ENCODE data around the gene DUSP6. TPM values are rescaled to one million over a fixed set of nuclear protein-coding genes. Genes with fewer than 3 reads are reported as not detected.

The DUSP6 gene
- total and polyA plus RNA-seq, 2 of the 13 experiments (the other 11 are each of a cell fraction or from before 2014, with no cell fraction given), result 40.9 to 161 TPM

GRCh38 chr12:89348894-89349699, 3.2 kb downstream of the DUSP6 start (continued):
- TF ChIP-seq, protein P1, sequence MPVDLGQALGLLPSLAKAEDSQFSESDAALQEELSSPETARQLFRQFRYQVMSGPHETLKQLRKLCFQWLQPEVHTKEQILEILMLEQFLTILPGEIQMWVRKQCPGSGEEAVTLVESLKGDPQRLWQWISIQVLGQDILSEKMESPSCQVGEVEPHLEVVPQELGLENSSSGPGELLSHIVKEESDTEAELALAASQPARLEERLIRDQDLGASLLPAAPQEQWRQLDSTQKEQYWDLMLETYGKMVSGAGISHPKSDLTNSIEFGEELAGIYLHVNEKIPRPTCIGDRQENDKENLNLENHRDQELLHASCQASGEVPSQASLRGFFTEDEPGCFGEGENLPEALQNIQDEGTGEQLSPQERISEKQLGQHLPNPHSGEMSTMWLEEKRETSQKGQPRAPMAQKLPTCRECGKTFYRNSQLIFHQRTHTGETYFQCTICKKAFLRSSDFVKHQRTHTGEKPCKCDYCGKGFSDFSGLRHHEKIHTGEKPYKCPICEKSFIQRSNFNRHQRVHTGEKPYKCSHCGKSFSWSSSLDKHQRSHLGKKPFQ (CRISPR knock-in tag; IDR thresholded peaks at IDR 0.05; ENCODE audit: insufficient replicate concordance), result no peak
- no peak for TF ChIP-seq ZMAT3 (CRISPR knock-in tag; conservative IDR thresholded peaks at IDR 0.05)
- no peak for TF ChIP-seq RELA (CRISPR knock-in tag; IDR thresholded peaks at IDR 0.05)
- TF ChIP-seq BHLHE40 (IDR thresholded peaks at IDR 0.05; ENCODE audit: low read length), result no peak
- no peak for TF ChIP-seq KAT2B (IDR thresholded peaks at IDR 0.05; ENCODE audit: borderline replicate concordance, low read depth, low read length)
- 0 out of 2 replicates have a peak, but pooled peaks have one; percentile 24 for TF ChIP-seq TARDBP (CRISPR knock-in tag; IDR thresholded peaks at IDR 0.05)
- no peak for TF ChIP-seq RAD21 (CRISPR knock-in tag; IDR thresholded peaks at IDR 0.05)
- peak; percentile 58; the same call in 1 of the 2 replicates for TF ChIP-seq ZNF264 (CRISPR knock-in tag; IDR thresholded peaks at IDR 0.05)
- TF ChIP-seq ZNF225 (CRISPR knock-in tag; IDR thresholded peaks at IDR 0.05), result no peak
- no peak for TF ChIP-seq MATR3 (CRISPR knock-in tag; IDR thresholded peaks at IDR 0.05)
- TF ChIP-seq RFXANK (CRISPR knock-in tag; IDR thresholded peaks at IDR 0.05), result no peak
- no peak for TF ChIP-seq GATA4 (IDR thresholded peaks at IDR 0.05; ENCODE audit: borderline replicate concordance, low read depth)
- TF ChIP-seq TRIM24 (CRISPR knock-in tag; IDR thresholded peaks at IDR 0.05), result no peak
- TF ChIP-seq, protein P2, sequence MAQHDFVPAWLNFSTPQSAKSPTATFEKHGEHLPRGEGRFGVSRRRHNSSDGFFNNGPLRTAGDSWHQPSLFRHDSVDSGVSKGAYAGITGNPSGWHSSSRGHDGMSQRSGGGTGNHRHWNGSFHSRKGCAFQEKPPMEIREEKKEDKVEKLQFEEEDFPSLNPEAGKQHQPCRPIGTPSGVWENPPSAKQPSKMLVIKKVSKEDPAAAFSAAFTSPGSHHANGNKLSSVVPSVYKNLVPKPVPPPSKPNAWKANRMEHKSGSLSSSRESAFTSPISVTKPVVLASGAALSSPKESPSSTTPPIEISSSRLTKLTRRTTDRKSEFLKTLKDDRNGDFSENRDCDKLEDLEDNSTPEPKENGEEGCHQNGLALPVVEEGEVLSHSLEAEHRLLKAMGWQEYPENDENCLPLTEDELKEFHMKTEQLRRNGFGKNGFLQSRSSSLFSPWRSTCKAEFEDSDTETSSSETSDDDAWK (CRISPR knock-in tag; IDR thresholded peaks at IDR 0.05), result no peak
- no peak for TF ChIP-seq SOX6 (IDR thresholded peaks at IDR 0.05)
- TF ChIP-seq SOX6 (CRISPR knock-in tag; IDR thresholded peaks at IDR 0.05), result no peak
- no peak for TF ChIP-seq THYN1 (CRISPR knock-in tag; IDR thresholded peaks at IDR 0.05; ENCODE audit: borderline replicate concordance, low read depth)
- no peak for TF ChIP-seq ZNF615 (CRISPR knock-in tag; IDR thresholded peaks at IDR 0.05; ENCODE audit: borderline replicate concordance)
- TF ChIP-seq ZFP36L1 (CRISPR knock-in tag; IDR thresholded peaks at IDR 0.05), result no peak
- no peak for TF ChIP-seq ARNT (IDR thresholded peaks at IDR 0.05)
- no peak; the same call in 1 of the 2 replicates for TF ChIP-seq AKNA (CRISPR knock-in tag; IDR thresholded peaks at IDR 0.05; ENCODE audit: borderline replicate concordance)
- no peak; the same call in 1 of the 2 replicates for TF ChIP-seq SSRP1 (CRISPR knock-in tag; IDR thresholded peaks at IDR 0.05)
- TF ChIP-seq ZNF547 (CRISPR knock-in tag; IDR thresholded peaks at IDR 0.05), result peak; percentile 31; the same call in 1 of the 2 replicates
- TF ChIP-seq, protein P3, sequence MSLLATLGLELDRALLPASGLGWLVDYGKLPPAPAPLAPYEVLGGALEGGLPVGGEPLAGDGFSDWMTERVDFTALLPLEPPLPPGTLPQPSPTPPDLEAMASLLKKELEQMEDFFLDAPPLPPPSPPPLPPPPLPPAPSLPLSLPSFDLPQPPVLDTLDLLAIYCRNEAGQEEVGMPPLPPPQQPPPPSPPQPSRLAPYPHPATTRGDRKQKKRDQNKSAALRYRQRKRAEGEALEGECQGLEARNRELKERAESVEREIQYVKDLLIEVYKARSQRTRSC (CRISPR knock-in tag; IDR thresholded peaks at IDR 0.05; ENCODE audit: low read depth), result no peak
